Islet of Langerhans (tissue), 1 donor: ENCODE measurements around the gene EIF4E3.

Source experiments
- FAIRE-seq: peaks from one replicate; lab custom pipeline; 2011; peaks lifted over from hg19 to GRCh38; lab: Jason Lieb, UNC

EIF4E3 gene

GRCh38 chr3:71647751-71648150 lies 77.5 kb downstream of the EIF4E3 start:
- no peak for FAIRE-seq

DNA sequence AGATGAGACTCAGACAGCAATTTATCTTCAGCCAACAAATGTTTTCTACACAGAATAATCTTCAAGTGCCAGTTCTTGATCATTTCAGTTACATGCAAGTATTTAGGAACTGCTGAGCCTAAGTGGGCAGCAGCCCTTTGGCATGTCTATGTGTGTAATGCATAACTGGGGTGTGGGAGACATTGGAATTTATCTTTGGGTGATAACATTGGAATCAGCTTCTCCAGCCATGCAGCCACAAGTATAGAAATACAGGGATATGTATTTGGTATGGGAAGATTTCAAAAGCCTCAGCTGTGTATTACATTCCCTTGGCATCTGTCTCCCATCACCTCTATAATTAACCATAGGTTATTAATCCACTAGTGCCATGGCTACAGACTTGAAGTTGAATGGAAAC lies 78.2 kb downstream of the EIF4E3 start:
- FAIRE-seq, result no peak

GRCh38 chr3:71645140-71645539 lies 80.1 kb downstream of the EIF4E3 start:
- FAIRE-seq, result no peak

GRCh38 chr3:71641674-71642073 lies 83.5 kb downstream of the EIF4E3 start:
- FAIRE-seq, result no peak

- FAIRE-seq, result no peak
These were observed 84.7 kb downstream of the EIF4E3 start for GRCh38 chr3:71640331-71640983.

DNA sequence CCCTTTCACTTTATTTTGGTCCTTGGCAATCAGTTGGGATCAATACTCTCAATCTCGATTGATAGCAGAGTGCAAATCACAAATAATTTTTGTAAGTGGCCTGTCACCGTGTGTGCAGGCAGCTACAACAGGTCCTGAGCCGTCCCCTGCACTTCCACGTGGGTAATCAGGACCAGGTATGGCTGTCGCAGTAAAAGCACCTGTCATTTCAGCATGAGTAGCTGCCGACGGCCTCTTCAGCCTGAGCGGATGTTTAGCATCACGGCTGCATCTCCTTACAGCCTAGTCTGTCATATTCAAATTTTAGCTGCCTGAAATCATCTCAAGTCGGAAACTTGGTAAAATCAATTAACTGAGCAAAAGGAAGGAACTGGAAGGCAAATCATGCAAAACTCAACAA lies 88.7 kb downstream of the EIF4E3 start:
- FAIRE-seq, result no peak

DNA sequence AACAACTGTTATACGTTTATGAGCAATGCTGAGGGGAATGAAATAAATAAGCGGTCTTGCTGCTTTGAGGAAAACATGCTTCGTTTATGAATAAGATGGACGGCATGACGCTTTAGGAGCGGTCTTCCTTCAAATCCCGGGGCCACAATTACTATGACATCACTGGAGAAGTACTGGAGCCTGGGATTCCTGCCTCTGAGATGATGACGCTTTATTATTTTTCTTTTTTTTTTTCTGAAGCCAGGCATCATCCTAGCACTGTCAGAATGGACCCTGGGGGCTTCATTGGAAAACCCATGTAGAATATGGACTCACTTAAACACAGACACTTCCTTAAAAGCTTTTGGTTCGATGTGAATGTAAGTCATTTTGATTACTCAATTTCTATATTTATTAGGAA lies 89.2 kb downstream of the EIF4E3 start:
- FAIRE-seq, result no peak

- no peak for FAIRE-seq
These were observed 90.5 kb downstream of the EIF4E3 start for GRCh38 chr3:71634671-71635070.

GRCh38 chr3:71629711-71630110 lies 95.5 kb downstream of the EIF4E3 start:
- no peak for FAIRE-seq

DNA sequence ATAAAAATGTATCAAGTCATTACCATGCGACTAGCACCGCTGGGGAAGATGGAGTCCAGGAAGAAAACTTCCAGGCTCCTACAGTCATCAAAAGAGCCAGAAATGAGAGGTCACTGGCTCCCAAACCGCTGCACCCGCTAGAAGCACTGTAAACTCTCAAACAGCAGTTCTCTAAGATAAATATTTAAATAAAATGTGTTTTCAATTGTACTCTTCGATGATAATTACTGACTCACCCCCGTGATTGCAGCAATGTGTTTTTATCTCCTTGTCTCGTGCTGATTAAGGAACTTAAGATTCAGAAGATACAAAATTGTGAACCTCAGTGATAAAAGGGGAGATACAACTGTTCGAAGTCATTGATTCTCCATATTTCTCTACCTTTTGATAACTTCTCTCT lies 95.9 kb downstream of the EIF4E3 start:
- no peak for FAIRE-seq

DNA sequence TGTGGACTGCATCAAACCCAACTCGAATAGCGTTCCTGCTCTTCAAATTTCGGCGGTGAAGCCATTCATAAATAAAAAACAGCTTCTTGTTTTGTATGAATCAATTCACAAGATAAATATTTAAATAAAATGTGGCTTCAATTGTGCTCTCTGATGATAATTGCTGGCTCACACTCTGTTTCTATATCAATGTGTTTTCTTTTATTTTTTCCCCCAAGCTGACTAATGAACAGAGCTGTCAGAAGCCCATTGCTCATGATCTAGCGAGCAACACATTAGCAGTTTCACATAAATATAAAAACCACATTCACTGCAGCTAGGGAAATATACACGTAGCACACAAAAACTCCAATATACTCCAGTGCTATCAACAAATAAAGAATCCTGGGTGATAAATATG lies 96.7 kb downstream of the EIF4E3 start:
- no peak for FAIRE-seq

GRCh38 chr3:71625676-71626075 lies 99.5 kb downstream of the EIF4E3 start:
- FAIRE-seq, result no peak
